HepG2 (cell line): ENCODE data around the gene HBA1. TPM values are rescaled to one million over a fixed set of nuclear protein-coding genes. Genes with fewer than 3 reads are reported as not detected.

ENCODE experiments used
- ATF1 ChIP-seq: IDR thresholded peaks from 2 replicates; pipeline ENCODE4 v1.6.1; 2016; ENCODE audit warnings: mild to moderate bottlenecking, control low read depth
- ATRX ChIP-seq: sonication (generic); formaldehyde crosslinking; IDR thresholded peaks from 2 replicates; pipeline ENCODE4 v1.4.0; 2020; ENCODE audit warnings: missing genetic modification reagents, borderline replicate concordance
- BRCA1 ChIP-seq: sonication (generic); formaldehyde crosslinking; IDR thresholded peaks from 2 replicates; pipeline ENCODE4 v1.4.0; 2020; ENCODE audit warnings: missing genetic modification reagents
- BRD4 ChIP-seq: sonication (generic); formaldehyde crosslinking; IDR thresholded peaks from 2 replicates; pipeline ENCODE4 v1.4.0; 2020; ENCODE audit warnings: missing genetic modification reagents
- CAMTA2 ChIP-seq: sonication (generic); formaldehyde crosslinking; IDR thresholded peaks from 2 replicates; pipeline ENCODE4 v1.4.0; 2020; ENCODE audit warnings: mild to moderate bottlenecking, missing genetic modification reagents, borderline replicate concordance
- ETV6 ChIP-seq: sonication (generic); formaldehyde crosslinking; conservative IDR thresholded peaks from 2 replicates; pipeline ENCODE4 v1.4.0; 2020; ENCODE audit warnings: missing genetic modification reagents
- GLMP ChIP-seq: sonication (generic); formaldehyde crosslinking; IDR thresholded peaks from 2 replicates; pipeline ENCODE4 v1.9.0; 2021; ENCODE audit warnings: missing genetic modification reagents, mild to moderate bottlenecking, borderline replicate concordance
- HNRNPL ChIP-seq: fragments of 200-400 bp; formaldehyde crosslinking; IDR thresholded peaks from 2 replicates; pipeline ENCODE4 v1.6.1; 2017; ENCODE audit warnings: mild to moderate bottlenecking, low read depth, low read length
- LBX2 ChIP-seq: sonication (generic); formaldehyde crosslinking; IDR thresholded peaks from 2 replicates; pipeline ENCODE4 v1.5.0; 2020; ENCODE audit warnings: missing genetic modification reagents, mild to moderate bottlenecking, borderline replicate concordance
- MAFK ChIP-seq, 2 experiments: IDR thresholded peaks in 1 of 2; conservative IDR thresholded peaks in 1 of 2; 2 replicates each; pipeline ENCODE4 v1.6.1; 2011; ENCODE audit warnings: improper control_type of control experiment in 2 of 2, low read length in 2 of 2
- MXI1 ChIP-seq: IDR thresholded peaks from 3 replicates; pipeline ENCODE4 v1.6.1; 2012; ENCODE audit warnings: low read depth, low read length, inconsistent platforms, borderline replicate concordance
- NR1H2 ChIP-seq: sonication (generic); formaldehyde crosslinking; IDR thresholded peaks from 2 replicates; pipeline ENCODE4 v1.8.1; 2022; ENCODE audit warnings: low read depth, missing genetic modification reagents, borderline replicate concordance
- TAF15 ChIP-seq: fragments of 200-400 bp; formaldehyde crosslinking; IDR thresholded peaks from one replicate; pipeline ENCODE4 v1.6.1; 2018; ENCODE audit warnings: mild to moderate bottlenecking, low read depth, low read length; ENCODE audit not compliant: poor library complexity, severe bottlenecking
- TCF7 ChIP-seq: sonication (generic); IDR thresholded peaks from 2 replicates; pipeline ENCODE4 v1.6.1; 2016; ENCODE audit warnings: antibody characterized with exemption, low read depth
- TCF7L2 ChIP-seq: IDR thresholded peaks from 2 replicates; pipeline ENCODE4 v1.6.1; 2011; ENCODE audit warnings: mild to moderate bottlenecking, low read depth, low read length, moderate library complexity
- TFAP4 ChIP-seq: sonication (generic); IDR thresholded peaks from 2 replicates; pipeline ENCODE4 v1.6.1; 2016; ENCODE audit warnings: low read depth, borderline replicate concordance
- TMF1 ChIP-seq: sonication (generic); formaldehyde crosslinking; IDR thresholded peaks from 2 replicates; pipeline ENCODE4 v1.8.1; 2022; ENCODE audit warnings: low read depth, missing genetic modification reagents
- U2AF2 ChIP-seq: fragments of 200-400 bp; formaldehyde crosslinking; IDR thresholded peaks from 2 replicates; pipeline ENCODE4 v1.6.1; 2017; ENCODE audit warnings: low read depth, mild to moderate bottlenecking, low read length
- ZBTB14 ChIP-seq: sonication (generic); formaldehyde crosslinking; IDR thresholded peaks from 2 replicates; pipeline ENCODE4 v1.4.0; 2020; ENCODE audit warnings: missing genetic modification reagents
- ZC3H4 ChIP-seq: sonication (generic); formaldehyde crosslinking; IDR thresholded peaks from 2 replicates; pipeline ENCODE4 v1.4.0; 2020; ENCODE audit warnings: missing genetic modification reagents, borderline replicate concordance
- ZKSCAN1 ChIP-seq: fragments of 150-350 bp; IDR thresholded peaks from 2 replicates; pipeline ENCODE4 v1.6.1; 2014; ENCODE audit warnings: low read length
- ZNF17 ChIP-seq: sonication (generic); formaldehyde crosslinking; IDR thresholded peaks from 2 replicates; pipeline ENCODE4 v1.5.0; 2020; ENCODE audit warnings: mild to moderate bottlenecking, missing genetic modification reagents
- ZNF30 ChIP-seq: sonication (generic); formaldehyde crosslinking; IDR thresholded peaks from 2 replicates; pipeline ENCODE4 v1.5.0; 2020; ENCODE audit warnings: mild to moderate bottlenecking, missing genetic modification reagents
- ZNF430 ChIP-seq: sonication (generic); formaldehyde crosslinking; IDR thresholded peaks from 2 replicates; pipeline ENCODE4 v1.9.0; 2021; ENCODE audit warnings: mild to moderate bottlenecking, missing genetic modification reagents
- ZNF546 ChIP-seq: sonication (generic); formaldehyde crosslinking; conservative IDR thresholded peaks from 2 replicates; pipeline ENCODE4 v1.8.1; 2023; ENCODE audit warnings: mild to moderate bottlenecking, missing genetic modification reagents
- ZNF552 ChIP-seq: sonication (generic); formaldehyde crosslinking; IDR thresholded peaks from 2 replicates; pipeline ENCODE4 v1.9.0; 2022; ENCODE audit warnings: missing genetic modification reagents, mild to moderate bottlenecking, borderline replicate concordance
- ZNF780A ChIP-seq: sonication (generic); formaldehyde crosslinking; IDR thresholded peaks from 2 replicates; pipeline ENCODE4 v1.8.0; 2022; ENCODE audit warnings: mild to moderate bottlenecking, missing genetic modification reagents, moderate library complexity
- ZSCAN22 ChIP-seq: sonication (generic); formaldehyde crosslinking; IDR thresholded peaks from 2 replicates; pipeline ENCODE4 v1.4.0; 2020; ENCODE audit warnings: mild to moderate bottlenecking, missing genetic modification reagents
- polyA plus RNA-seq, 8 experiments: library from polyadenylated mRNA; depleted of rRNA in 3 of 8; stranded (reverse) in 7 of 8; unstranded in 1 of 8; fragments of >200 nt; fragmentation: Illumina TruSeq in 4 of 8; extraction: Trizol in 4 of 8; gene quantifications; 2 replicates each; pipeline versions ENCODE4 v1.2.1 to v1.2.3, GENCODE V29; 2011 to 2016; ENCODE audit warnings: low read depth in 4 of 8, missing spikeins in 1 of 8, mixed read lengths in 1 of 8; ENCODE audit not compliant: insufficient read depth in 1 of 8
- total RNA-seq, 5 experiments: library from RNA; depleted of rRNA; stranded (reverse); fragments of >200 nt; fragmentation: Illumina TruSeq; extraction: Trizol; gene quantifications; 2 replicates each; pipeline ENCODE4 v1.2.3, GENCODE V29; 2016; ENCODE audit warnings: low read depth in 1 of 5

HBA1 gene
- total and polyA plus RNA-seq, 2 of the 13 experiments (the other 11 are each of a cell fraction or from before 2014, with no cell fraction given): 0.59 TPM; not detected in 1

- TF ChIP-seq BRD4 (peak; percentile 91), U2AF2 (no peak), TAF15 (peak; percentile 89), ZNF17 (CRISPR knock-in tag) (peak; percentile 95), GLMP (no peak), ZNF546 (CRISPR knock-in tag) (peak; percentile 99), HNRNPL (no peak), TMF1 (CRISPR knock-in tag) (peak; percentile 96), ATF1 (no peak), ZBTB14 (peak; percentile 81), LBX2 (peak; percentile 97; the same call in 1 of the 2 replicates), ZNF30 (peak; percentile 99), MAFK (conservative IDR thresholded peaks at IDR 0.05 in 1 of 2, IDR thresholded peaks at IDR 0.05 in 1 of 2; ENCODE audit: low read length in 2 of 2) (no peak), BRCA1 (CRISPR knock-in tag) (peak; percentile 96), MXI1 (peak; percentile 80; the same call in 1 of the 3 replicates), ZNF780A (peak; percentile 99), ATRX (CRISPR knock-in tag) (no peak), CAMTA2 (CRISPR knock-in tag) (peak; percentile 97; the same call in 1 of the 2 replicates), NR1H2 (CRISPR knock-in tag) (peak; percentile 98; the same call in 1 of the 2 replicates), ZNF552 (peak; percentile 99), ZNF430 (CRISPR knock-in tag) (peak; percentile 98), TCF7 (no peak), TCF7L2 (no peak), ZKSCAN1 (no peak), ETV6 (CRISPR knock-in tag) (peak; percentile 82), ZC3H4 (CRISPR knock-in tag) (no peak; the same call in 1 of the 2 replicates), ZSCAN22 (peak; percentile 90), TFAP4 (no peak)
Measured at GRCh38 chr16:180681-181564, 4.4 kb downstream of the HBA1 start (continued).
